Breast epithelium (tissue), 4 donors: ENCODE results near the gene GABRB3. TPM values are rescaled to one million over a fixed set of nuclear protein-coding genes. Genes with fewer than 3 reads are reported as not detected.

ENCODE experiments used
- DNase-seq, 2 donors: peaks; one replicate each; pipeline ENCODE4 v3.0.0-alpha.2; 2019; ENCODE audit warnings: low spot score in 2 of 2
- H3K27ac ChIP-seq, 2 donors: fragments of 200-600 bp; sonication (generic) in 1 of 2; one replicate each; pipeline ENCODE4 v1.5.1; 2016 to 2019; ENCODE audit warnings: mild to moderate bottlenecking in 1 of 2
- H3K27me3 ChIP-seq, 2 donors: fragments of 200-600 bp; sonication (generic) in 1 of 2; one replicate each; pipeline versions ENCODE4 v1.5.1 to v1.6.0; 2017 to 2019; ENCODE audit warnings: control low read depth in 1 of 2, mild to moderate bottlenecking in 1 of 2
- H3K36me3 ChIP-seq: fragments of 200-600 bp; one replicate; pipeline ENCODE4 v1.5.1; 2019
- H3K4me1 ChIP-seq, 2 donors: fragments of 200-600 bp; sonication (generic); one replicate each; pipeline ENCODE4 v1.5.1; 2016 to 2019; ENCODE audit warnings: control low read depth in 1 of 2
- H3K4me3 ChIP-seq, 3 donors: fragments of 200-600 bp; sonication (generic); 1 replicate in 2 of 3; 2 replicates in 1 of 3; pipeline ENCODE4 v1.5.1; 2016 to 2019; ENCODE audit warnings: mild to moderate bottlenecking in 3 of 3, moderate library complexity in 2 of 3
- H3K9me3 ChIP-seq, 2 donors: fragments of 200-600 bp; sonication (generic) in 1 of 2; one replicate each; pipeline ENCODE4 v1.5.1; 2016 to 2019; ENCODE audit warnings: control low read depth in 1 of 2
- CTCF ChIP-seq, 3 donors: fragments of 450-650 bp; IDR thresholded peaks; one replicate each; pipeline ENCODE4 v1.5.1; 2016 to 2017; ENCODE audit warnings: antibody characterized with exemption in 3 of 3, mild to moderate bottlenecking in 3 of 3, moderate library complexity in 3 of 3
- POLR2A ChIP-seq: fragments of 450-650 bp; IDR thresholded peaks from one replicate; pipeline ENCODE4 v1.6.1; 2016; ENCODE audit warnings: antibody characterized with exemption, mild to moderate bottlenecking, moderate library complexity
- POLR2AphosphoS5 ChIP-seq, 3 donors: sonication (generic); formaldehyde crosslinking; IDR thresholded peaks; one replicate each; pipeline ENCODE4 v1.6.1; 2017; ENCODE audit warnings: antibody characterized with exemption in 3 of 3
- intact Hi-C: fragments of 100-400 bp; cut with DNase I; formaldehyde crosslinking; loops from one replicate; pipeline ENCODE4 v1.15.1; 2023; ENCODE audit warnings: low total_unique reads
- total RNA-seq, 3 donors: library from RNA; depleted of rRNA; stranded (reverse); fragments of >200 nt; gene quantifications; one replicate each; pipeline ENCODE4 v1.1.0, GENCODE V29; 2016

GABRB3 gene
- total RNA-seq, 3 donors from 2014 or later: 0.98 to 1.8 (median 1.1) TPM

- H3K9me3 ChIP-seq: no peaks in the 10 kb centered on the region
- no peaks in the 10 kb centered on the region for H3K4me1 ChIP-seq
- no peak overlapping the region for H3K27ac ChIP-seq
- H3K4me3 ChIP-seq: no peak overlapping the region
- no peak for TF ChIP-seq POLR2AphosphoS5 (IDR thresholded peaks at IDR 0.05)
- TF ChIP-seq CTCF (IDR thresholded peaks at IDR 0.05): no peak
- no peak for TF ChIP-seq POLR2A
- intact Hi-C loops: no loop called here
- no peaks in the 10 kb centered on the region for H3K27me3 ChIP-seq
- no peak for DNase-seq
- H3K36me3 ChIP-seq: no peaks in the 10 kb centered on the region
Observed at GRCh38 chr15:26805470-26805869, 32.6 kb upstream of the GABRB3 start.

- TF ChIP-seq POLR2A: no peak
- no peak for TF ChIP-seq CTCF (IDR thresholded peaks at IDR 0.05)
- no peak for TF ChIP-seq POLR2AphosphoS5 (IDR thresholded peaks at IDR 0.05)
- intact Hi-C loops: no loop called here
- H3K9me3 ChIP-seq: no peaks in the 10 kb centered on the region
- DNase-seq: no peak
- no peaks in the 10 kb centered on the region for H3K4me1 ChIP-seq
- H3K36me3 ChIP-seq: no peaks in the 10 kb centered on the region
- no peak overlapping the region for H3K4me3 ChIP-seq
- H3K27ac ChIP-seq: no peak overlapping the region
- no peaks in the 10 kb centered on the region for H3K27me3 ChIP-seq
Observed at GRCh38 chr15:26804063-26804804, 31.4 kb upstream of the GABRB3 start.

GRCh38 chr15:26790118-26790517 is 17.3 kb upstream of the GABRB3 start:
- Histone ChIP-seq H3K4me3 (no peak overlapping the region), H3K27ac (no peak overlapping the region), H3K9me3 (no peaks in the 10 kb centered on the region), H3K4me1 (no peaks in the 10 kb centered on the region), H3K36me3 (no peaks in the 10 kb centered on the region), H3K27me3 (peaks cover 0 to 4% of the 10 kb centered on the region in 2 donors)
- intact Hi-C loops: no loop called here
- DNase-seq: no peak
- TF ChIP-seq POLR2A: no peak
- TF ChIP-seq CTCF (IDR thresholded peaks at IDR 0.05): no peak
- no peak for TF ChIP-seq POLR2AphosphoS5 (IDR thresholded peaks at IDR 0.05)

GRCh38 chr15:26781816-26782215 is 8.9 kb upstream of the GABRB3 start:
- H3K27me3 ChIP-seq: peaks cover 0 to 7% of the 10 kb centered on the region in 2 donors
- DNase-seq: no peak
- intact Hi-C loops: no loop called here
- no peak overlapping the region for H3K4me3 ChIP-seq
- no peak for TF ChIP-seq POLR2AphosphoS5 (IDR thresholded peaks at IDR 0.05)
- no peak for TF ChIP-seq POLR2A
- TF ChIP-seq CTCF (IDR thresholded peaks at IDR 0.05): no peak
- H3K36me3 ChIP-seq: no peaks in the 10 kb centered on the region
- H3K9me3 ChIP-seq: no peaks in the 10 kb centered on the region
- H3K27ac ChIP-seq: no peak overlapping the region
- H3K4me1 ChIP-seq: no peaks in the 10 kb centered on the region

- Histone ChIP-seq H3K27me3 (peaks cover 4 to 39% of the 10 kb centered on the region in 2 donors), H3K9me3 (no peaks in the 10 kb centered on the region), H3K4me1 (peaks cover 0 to 4% of the 10 kb centered on the region in 2 donors), H3K36me3 (no peaks in the 10 kb centered on the region), H3K27ac (no peak overlapping the region), H3K4me3 (peak overlapping the region in 2 of 3 donors; percentile 54 to 74)
- intact Hi-C loops: no loop called here
- no peak for TF ChIP-seq POLR2AphosphoS5 (IDR thresholded peaks at IDR 0.05)
- TF ChIP-seq CTCF (IDR thresholded peaks at IDR 0.05): no peak
- no peak for TF ChIP-seq POLR2A
- no peak for DNase-seq
Observed at GRCh38 chr15:26773917-26774316, 1.1 kb upstream of the GABRB3 start.
